GM19193 (cell line): ENCODE measurements around the gene IGDCC3.

ENCODE experiments used
- POLR2A ChIP-seq: IDR thresholded peaks from 4 replicates; pipeline ENCODE4 v1.6.1; 2011; ENCODE audit not compliant: insufficient read depth, insufficient read length; ENCODE audit errors: extremely low read depth

IGDCC3 gene

GRCh38 chr15:65323071-65323511 is 54.7 kb downstream of the IGDCC3 start:
- TF ChIP-seq POLR2A, result no peak

- no peak for TF ChIP-seq POLR2A
Measured at GRCh38 chr15:65318870-65319356, 58.9 kb downstream of the IGDCC3 start.

- TF ChIP-seq POLR2A, result no peak
Measured at GRCh38 chr15:65312400-65312916, 65.3 kb downstream of the IGDCC3 start.

- no peak for TF ChIP-seq POLR2A
Measured at GRCh38 chr15:65311760-65312159, 66.0 kb downstream of the IGDCC3 start.

GRCh38 chr15:65310431-65311137 is 67.2 kb downstream of the IGDCC3 start:
- TF ChIP-seq POLR2A, result no peak

GRCh38 chr15:65309882-65310418 is 67.9 kb downstream of the IGDCC3 start:
- no peak for TF ChIP-seq POLR2A

GRCh38 chr15:65307978-65308377 is 69.8 kb downstream of the IGDCC3 start:
- no peak for TF ChIP-seq POLR2A

GRCh38 chr15:65306551-65306950 is 71.3 kb downstream of the IGDCC3 start:
- TF ChIP-seq POLR2A, result no peak

GRCh38 chr15:65305776-65306175 is 72.0 kb downstream of the IGDCC3 start:
- TF ChIP-seq POLR2A, result no peak

- no peak for TF ChIP-seq POLR2A
Measured at GRCh38 chr15:65305150-65305758, 72.5 kb downstream of the IGDCC3 start.

- TF ChIP-seq POLR2A, result peak; percentile 99
Measured at GRCh38 chr15:65304381-65305149, 73.2 kb downstream of the IGDCC3 start, which contains the start of gene RNU5B-1. Gene RNU5B-1, plus strand, starts transcription at chr15:65304677.

- TF ChIP-seq POLR2A, result no peak
Measured at GRCh38 chr15:65303687-65304380, 74.0 kb downstream of the IGDCC3 start.

- TF ChIP-seq POLR2A, result no peak
Measured at GRCh38 chr15:65302061-65302460, 75.7 kb downstream of the IGDCC3 start.

GRCh38 chr15:65300924-65301441 is 76.8 kb downstream of the IGDCC3 start:
- TF ChIP-seq POLR2A, result no peak
